Activated T-cell treated with anti-CD3 and anti-CD28 coated beads, Interleukin-2, amount 50 U/mL, for 4 hours (primary cell): ENCODE measurements around the gene EXOSC10. TPM values are rescaled to one million over a fixed set of nuclear protein-coding genes. Genes with fewer than 3 reads are reported as not detected.
"Not testable (repeated sequence)": the region's sequence is repeated elsewhere in the genome, so short reads cannot be mapped to it uniquely, and the experiment has no call there.

Experiments
- ATAC-seq, 2 donors: fragments of 200-7000 bp; cut with Tn5 transposase; one replicate each; pipeline ENCODE4 v1.10.0; 2021
- DNase-seq: peaks from one replicate; pipeline ENCODE4 v3.0.0-alpha.2; 2020
- H3K27me3 Mint-ChIP-seq: one replicate; pipeline ENCODE4 v1.8.0; 2021; ENCODE audit warnings: low read depth, mixed read lengths
- H3K36me3 Mint-ChIP-seq: one replicate; pipeline ENCODE4 v1.8.0; 2022; ENCODE audit warnings: mixed read lengths; ENCODE audit not compliant: insufficient read depth
- H3K4me1 Mint-ChIP-seq: one replicate; pipeline ENCODE4 v1.8.0; 2021; ENCODE audit warnings: low read depth, mixed read lengths
- H3K4me3 Mint-ChIP-seq: one replicate; pipeline ENCODE4 v1.8.0; 2021; ENCODE audit warnings: mild to moderate bottlenecking, moderate library complexity, mixed read lengths
- H3K9me3 Mint-ChIP-seq: one replicate; pipeline ENCODE4 v1.8.0; 2021; ENCODE audit warnings: mixed read lengths
- total RNA-seq, 3 donors: library from RNA; stranded (reverse); gene quantifications; one replicate each; pipeline ENCODE4 v1.2.1, GENCODE V29; 2021

The EXOSC10 gene
- total RNA-seq, 3 donors from 2014 or later = 82.8 to 86.6 (median 85.1) TPM

DNA sequence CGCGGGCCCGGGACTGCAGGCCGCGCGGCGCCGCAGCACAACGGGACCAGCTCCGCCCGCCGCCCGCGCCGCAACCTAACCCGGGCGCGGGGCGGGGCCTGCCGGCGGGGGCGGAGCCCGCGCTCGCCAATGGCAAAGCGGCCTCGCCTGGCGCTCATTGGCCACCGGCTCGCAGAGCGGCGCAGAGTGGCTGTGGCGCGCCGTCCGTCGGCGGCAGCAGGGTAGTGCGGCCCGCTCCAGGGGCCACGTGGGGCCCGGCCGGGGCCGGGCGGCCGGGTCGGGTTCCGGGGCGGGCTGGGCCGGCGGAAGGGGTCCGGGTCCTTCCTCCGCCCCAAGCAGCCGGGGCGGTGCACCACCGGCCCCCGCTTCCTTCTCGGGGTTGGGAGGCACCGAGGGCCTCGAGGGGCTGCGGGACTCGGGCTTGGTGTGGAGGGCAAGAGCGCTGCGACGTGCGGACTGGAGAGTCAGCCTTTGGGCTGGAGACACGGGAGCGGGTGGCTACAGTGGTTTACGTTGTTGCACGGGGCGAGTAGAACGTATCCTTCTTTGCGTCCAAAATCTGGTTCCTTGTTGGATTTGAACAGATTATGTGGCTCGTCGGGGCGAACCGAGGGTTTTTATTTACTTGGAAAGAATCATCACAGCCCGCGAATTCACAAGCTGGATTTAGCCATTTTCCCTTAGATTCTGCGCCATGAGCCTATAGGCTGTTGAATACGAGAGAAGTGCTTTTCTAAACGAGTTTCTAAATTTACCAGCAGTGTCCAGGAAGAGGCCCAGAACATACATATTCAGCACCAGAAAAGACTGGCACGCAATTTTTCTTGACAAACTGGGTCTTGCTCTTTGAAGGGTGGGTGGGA is 39.5 kb downstream of the EXOSC10 start, which contains the start of gene SRM:
TSS of gene SRM (minus strand) at position 51 of the 863 bp plus-strand sequence. CDS start 75 bp downstream, outside the sequence.
- peak within 1 kb of the TSS; percentile 97 for H3K4me3 Mint-ChIP-seq
- no peaks in the 10 kb centered on the region for H3K27me3 Mint-ChIP-seq
- peaks cover 21% of the 10 kb centered on the region for H3K36me3 Mint-ChIP-seq
- no peaks in the 10 kb centered on the region for H3K9me3 Mint-ChIP-seq
- ATAC-seq (peak; percentile 96 to 97), DNase-seq (peak; percentile 88)
- peaks cover 36% of the 10 kb centered on the region for H3K4me1 Mint-ChIP-seq

GRCh38 chr1:11059155-11059967 is 40.3 kb downstream of the EXOSC10 start:
- no peaks in the 10 kb centered on the region for H3K9me3 Mint-ChIP-seq
- peaks cover 36% of the 10 kb centered on the region for H3K4me1 Mint-ChIP-seq
- peaks cover 18% of the 10 kb centered on the region for H3K36me3 Mint-ChIP-seq
- DNase-seq (peak; percentile 44), ATAC-seq (peak; percentile 6 to 7)
- H3K27me3 Mint-ChIP-seq = no peaks in the 10 kb centered on the region
- H3K4me3 Mint-ChIP-seq = peak overlapping the region; percentile 97

- H3K4me3 Mint-ChIP-seq = peak overlapping the region; percentile 97
- ATAC-seq = no peak
- no peaks in the 10 kb centered on the region for H3K27me3 Mint-ChIP-seq
- peaks cover 36% of the 10 kb centered on the region for H3K4me1 Mint-ChIP-seq
- DNase-seq = no peak
- H3K9me3 Mint-ChIP-seq = no peaks in the 10 kb centered on the region
- peaks cover 17% of the 10 kb centered on the region for H3K36me3 Mint-ChIP-seq
Observed at GRCh38 chr1:11058595-11059154, 41.0 kb downstream of the EXOSC10 start.

- Mint-ChIP-seq H3K27me3 (no peaks in the 10 kb centered on the region), H3K4me1 (peaks cover 30% of the 10 kb centered on the region), H3K36me3 (peaks cover 17% of the 10 kb centered on the region), H3K4me3 (peak overlapping the region; percentile 97), H3K9me3 (no peaks in the 10 kb centered on the region)
- ATAC-seq (no peak), DNase-seq (no peak)
Observed at GRCh38 chr1:11058026-11058425, 41.6 kb downstream of the EXOSC10 start.

GRCh38 chr1:11057477-11057876 is 42.2 kb downstream of the EXOSC10 start:
- Mint-ChIP-seq H3K27me3 (no peaks in the 10 kb centered on the region), H3K9me3 (no peaks in the 10 kb centered on the region), H3K4me3 (peak overlapping the region; percentile 97), H3K36me3 (peaks cover 17% of the 10 kb centered on the region), H3K4me1 (peaks cover 25% of the 10 kb centered on the region)
- DNase-seq = no peak
- ATAC-seq = no peak

- ATAC-seq (no peak), DNase-seq (no peak)
- peaks cover 17% of the 10 kb centered on the region for H3K36me3 Mint-ChIP-seq
- no peaks in the 10 kb centered on the region for H3K27me3 Mint-ChIP-seq
- H3K9me3 Mint-ChIP-seq = no peaks in the 10 kb centered on the region
- no peak overlapping the region for H3K4me3 Mint-ChIP-seq
- peaks cover 20% of the 10 kb centered on the region for H3K4me1 Mint-ChIP-seq
Observed at GRCh38 chr1:11056504-11056903, 43.2 kb downstream of the EXOSC10 start.

- Mint-ChIP-seq H3K4me1 (peaks cover 13% of the 10 kb centered on the region), H3K27me3 (no peaks in the 10 kb centered on the region), H3K9me3 (no peaks in the 10 kb centered on the region), H3K4me3 (no peak overlapping the region), H3K36me3 (peaks cover 17% of the 10 kb centered on the region)
- DNase-seq (no peak), ATAC-seq (no peak)
Observed at GRCh38 chr1:11055676-11056075, 44.0 kb downstream of the EXOSC10 start.

- peaks cover 10% of the 10 kb centered on the region for H3K4me1 Mint-ChIP-seq
Observed at GRCh38 chr1:11054666-11055065, 45.0 kb downstream of the EXOSC10 start.

GRCh38 chr1:11054181-11054580 is 45.5 kb downstream of the EXOSC10 start:
- Mint-ChIP-seq H3K36me3 (peaks cover 17% of the 10 kb centered on the region), H3K4me3 (no peak overlapping the region), H3K4me1 (peaks cover 10% of the 10 kb centered on the region), H3K9me3 (no peaks in the 10 kb centered on the region), H3K27me3 (no peaks in the 10 kb centered on the region)
- no peak for ATAC-seq
- DNase-seq = no peak

More at GRCh38 chr1:11054666-11055065, 45.0 kb downstream of the EXOSC10 start:
- Mint-ChIP-seq H3K27me3 (no peaks in the 10 kb centered on the region), H3K36me3 (peaks cover 17% of the 10 kb centered on the region), H3K9me3 (no peaks in the 10 kb centered on the region), H3K4me3 (no peak overlapping the region)
- DNase-seq (no peak), ATAC-seq (no peak)

DNA sequence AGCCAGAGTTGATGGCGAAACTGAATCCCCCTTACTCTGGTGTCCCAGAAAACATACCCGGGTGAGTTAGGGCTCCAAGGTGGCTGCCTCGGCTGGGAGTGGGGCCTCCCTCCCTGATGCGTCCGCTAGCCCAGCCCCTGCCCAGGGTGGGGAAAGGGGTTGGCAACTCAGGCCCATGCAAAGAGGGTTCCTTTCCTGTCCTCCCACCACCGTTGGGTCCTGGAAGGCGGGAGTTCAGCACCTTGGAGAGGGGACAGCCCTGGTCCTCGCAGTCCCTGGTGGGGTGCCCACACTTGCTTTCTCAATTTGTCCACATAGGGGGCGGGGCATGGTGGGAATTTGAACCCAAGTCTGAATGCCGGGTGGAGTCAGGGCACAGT is 45.9 kb downstream of the EXOSC10 start:
- no peak overlapping the region for H3K4me3 Mint-ChIP-seq
- H3K9me3 Mint-ChIP-seq = no peaks in the 10 kb centered on the region
- peaks cover 8% of the 10 kb centered on the region for H3K4me1 Mint-ChIP-seq
- H3K27me3 Mint-ChIP-seq = no peaks in the 10 kb centered on the region
- no peak for DNase-seq
- peaks cover 13% of the 10 kb centered on the region for H3K36me3 Mint-ChIP-seq
- ATAC-seq = peak; percentile 7 to 18

- Mint-ChIP-seq H3K36me3 (peaks cover 10% of the 10 kb centered on the region), H3K27me3 (no peaks in the 10 kb centered on the region), H3K9me3 (no peaks in the 10 kb centered on the region), H3K4me1 (peaks cover 3% of the 10 kb centered on the region), H3K4me3 (no peak overlapping the region)
- DNase-seq (no peak), ATAC-seq (peak; percentile 9 to 27)
Observed at GRCh38 chr1:11052839-11053757, 46.6 kb downstream of the EXOSC10 start.

GRCh38 chr1:11051781-11052511 is 47.7 kb downstream of the EXOSC10 start:
- no peak overlapping the region for H3K4me3 Mint-ChIP-seq
- ATAC-seq = no peak
- H3K36me3 Mint-ChIP-seq = peaks cover 4% of the 10 kb centered on the region

GRCh38 chr1:11051121-11051520 is 48.5 kb downstream of the EXOSC10 start:
- not testable (repeated sequence) for DNase-seq, H3K4me1 Mint-ChIP-seq, H3K36me3 Mint-ChIP-seq, H3K9me3 Mint-ChIP-seq, ATAC-seq, H3K4me3 Mint-ChIP-seq, H3K27me3 Mint-ChIP-seq

More at GRCh38 chr1:11051781-11052511, 47.7 kb downstream of the EXOSC10 start:
- no peak for DNase-seq
- H3K27me3 Mint-ChIP-seq = no peaks in the 10 kb centered on the region
- H3K9me3 Mint-ChIP-seq = no peaks in the 10 kb centered on the region
- peaks cover 2% of the 10 kb centered on the region for H3K4me1 Mint-ChIP-seq
